Peyer's patch (tissue), 4 donors: Measurements from ENCODE around the gene AGAP1.

ENCODE experiments used
- CTCF ChIP-seq, 6 experiments: fragments of 450-650 bp in 4 of 6; fragments of 200-600 bp in 2 of 6; sonication (generic) in 1 of 6; IDR thresholded peaks; one replicate each; pipeline ENCODE4 v1.5.1; 2017 to 2019; ENCODE audit warnings: antibody characterized with exemption in 6 of 6, mild to moderate bottlenecking in 3 of 6, moderate library complexity in 1 of 6
- POLR2A ChIP-seq, 2 donors: fragments of 450-650 bp; IDR thresholded peaks; one replicate each; pipeline ENCODE4 v1.5.1; 2017; ENCODE audit warnings: antibody characterized with exemption in 2 of 2, mild to moderate bottlenecking in 2 of 2, moderate library complexity in 2 of 2

GRCh38 chr2:236171680-236172254 is 677.9 kb downstream of the AGAP1 start:
- TF ChIP-seq CTCF (IDR thresholded peaks at IDR 0.05) (no peak), POLR2A (IDR thresholded peaks at IDR 0.05) (no peak)
